A549 (cell line): Measurements from ENCODE around the gene PPP1R1C.

Experiments used
- CTCF ChIP-seq: fragments of >200 bp; sonication (Bioruptor Twin); formaldehyde crosslinking; IDR thresholded peaks from 3 replicates; pipeline ENCODE4 v1.5.1; 2016
- RCOR1 ChIP-seq: fragments of 150-350 bp; IDR thresholded peaks from 2 replicates; pipeline ENCODE4 v1.6.1; 2014; ENCODE audit warnings: antibody characterized with exemption, low read length, low read depth
- SMC3 ChIP-seq: fragments of >200 bp; sonication (Bioruptor Twin); formaldehyde crosslinking; IDR thresholded peaks from 3 replicates; pipeline ENCODE4 v1.6.1; 2018; ENCODE audit warnings: inconsistent platforms
- ZFP36 ChIP-seq: fragments of 450-650 bp; IDR thresholded peaks from 2 replicates; pipeline ENCODE4 v1.6.1; 2014; ENCODE audit warnings: borderline replicate concordance; ENCODE audit not compliant: partially characterized antibody

GRCh38 chr2:181970160-181970794, 15.4 kb upstream of the PPP1R1C start:
- no peak for TF ChIP-seq CTCF
- no peak for TF ChIP-seq RCOR1
- no peak for TF ChIP-seq SMC3
- no peak for TF ChIP-seq ZFP36
